Retinal pigment epithelial cell (primary cell): Measurements from ENCODE around the gene SLC9A1.

Experiments used
- DNase-seq: peaks from one replicate; pipeline ENCODE4 v3.0.0-alpha.2; 2010; ENCODE audit warnings: low read depth
- H3K4me3 ChIP-seq: 2 replicates; pipeline ENCODE4 v1.5.1; 2011; ENCODE audit warnings: mild to moderate bottlenecking, low read length, control low read depth, moderate library complexity
- CTCF ChIP-seq: conservative IDR thresholded peaks from 2 replicates; pipeline ENCODE4 v1.5.1; 2011; ENCODE audit warnings: low read depth, low read length, control low read depth, inconsistent platforms

SLC9A1 gene

GRCh38 chr1:27108588-27108987 is 46.3 kb downstream of the SLC9A1 start:
- no peak for TF ChIP-seq CTCF
- DNase-seq: no peak
- no peak overlapping the region for H3K4me3 ChIP-seq

GRCh38 chr1:27106561-27107323 is 48.2 kb downstream of the SLC9A1 start:
- DNase-seq: no peak
- no peak for TF ChIP-seq CTCF

GRCh38 chr1:27105018-27105417 is 49.9 kb downstream of the SLC9A1 start:
- DNase-seq: no peak
- TF ChIP-seq CTCF: no peak
- no peak overlapping the region for H3K4me3 ChIP-seq

More at GRCh38 chr1:27106561-27107323, 48.2 kb downstream of the SLC9A1 start:
- H3K4me3 ChIP-seq: no peak overlapping the region

GRCh38 chr1:27103498-27103897 is 51.4 kb downstream of the SLC9A1 start:
- DNase-seq: no peak
- no peak overlapping the region for H3K4me3 ChIP-seq
- no peak for TF ChIP-seq CTCF

- H3K4me3 ChIP-seq: no peak overlapping the region
- no peak for DNase-seq
- TF ChIP-seq CTCF: peak; percentile 92
These were observed 52.0 kb downstream of the SLC9A1 start for GRCh38 chr1:27102707-27103468.

- TF ChIP-seq CTCF: no peak
- H3K4me3 ChIP-seq: no peak overlapping the region
- DNase-seq: no peak
These were observed 52.7 kb downstream of the SLC9A1 start for GRCh38 chr1:27102134-27102706.
